GM12874 (cell line): ENCODE data around the gene RP2.

ENCODE experiments used
- CTCF ChIP-seq: IDR thresholded peaks from 2 replicates; pipeline ENCODE4 v1.5.1; 2011; ENCODE audit warnings: low read depth, mild to moderate bottlenecking, control low read depth, low read length, moderate library complexity; ENCODE audit not compliant: insufficient read depth

Gene RP2

GRCh38 chrX:46904626-46905025 is 67.8 kb downstream of the RP2 start:
- TF ChIP-seq CTCF, result no peak

GRCh38 chrX:46910415-46910814 is 73.6 kb downstream of the RP2 start:
- TF ChIP-seq CTCF, result no peak

- no peak for TF ChIP-seq CTCF
These were observed 75.3 kb downstream of the RP2 start, which contains the start of gene JADE3 for GRCh38 chrX:46912098-46912602. Gene JADE3 (plus strand): TSS chrX:46912421. CDS start chrX:46984895, 72,474 bp downstream.

- peak; percentile 34 for TF ChIP-seq CTCF
These were observed 76.0 kb downstream of the RP2 start for GRCh38 chrX:46912603-46913491.

GRCh38 chrX:46913667-46914066 is 76.8 kb downstream of the RP2 start:
- no peak for TF ChIP-seq CTCF

GRCh38 chrX:46916273-46916672 is 79.4 kb downstream of the RP2 start:
- TF ChIP-seq CTCF, result no peak

- no peak for TF ChIP-seq CTCF
These were observed 80.8 kb downstream of the RP2 start for GRCh38 chrX:46917622-46918021.
